ENCODE data around the gene DHCR7.

DHCR7 gene

DNA sequence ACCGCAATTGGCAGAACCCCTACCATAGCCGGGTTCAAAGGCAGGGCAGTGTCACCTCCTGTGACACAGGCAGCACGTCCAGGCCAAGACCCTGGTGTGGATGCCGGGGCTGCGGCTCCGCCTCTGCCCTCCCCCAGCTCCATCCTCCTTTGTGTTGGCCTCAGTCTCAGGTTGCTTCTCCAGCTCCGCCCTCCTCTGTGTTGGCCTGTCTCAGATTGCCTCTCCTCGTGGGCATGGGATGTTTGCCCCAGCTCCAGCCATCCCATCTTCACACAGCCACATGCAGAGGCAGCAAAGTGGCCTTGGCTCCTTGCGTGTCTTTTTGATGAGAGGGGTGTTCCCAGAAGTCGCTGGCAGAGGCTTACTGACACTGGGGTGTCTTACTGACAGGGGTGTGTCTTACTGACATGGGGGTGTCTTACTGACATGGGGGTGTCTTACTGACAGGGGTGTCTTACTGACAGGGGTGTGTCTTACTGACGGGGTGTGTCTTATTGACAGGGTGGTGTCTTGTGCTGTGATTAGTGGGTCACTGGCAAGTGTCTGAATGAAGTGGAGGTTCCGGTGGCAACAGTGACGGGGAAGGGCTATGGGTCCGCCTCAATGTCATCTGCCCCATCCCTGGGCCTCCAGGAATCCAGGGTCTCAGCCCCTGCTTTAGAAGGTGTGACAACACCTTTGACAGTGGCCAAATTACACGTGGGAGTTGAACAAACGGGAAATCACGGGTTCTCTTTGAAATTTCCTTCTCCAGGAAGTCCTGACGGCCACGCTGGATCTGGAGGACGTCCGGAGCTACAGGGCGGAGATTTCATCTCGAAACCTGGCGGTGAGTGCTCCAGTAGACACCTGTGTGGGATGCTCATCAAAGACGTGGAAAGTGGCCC, 29.7 kb upstream of the DHCR7 start:
- Histone ChIP-seq H3F3A (ENCODE audit: low read depth) (no peaks in the 10 kb centered on the region), H3K36me3 (ENCODE audit: insufficient read depth, low read length) (peaks cover 77% of the 10 kb centered on the region; the same call in 1 of the 2 replicates), H3K9me3 (ENCODE audit: insufficient read depth, low read depth, low read length) (no peaks in the 10 kb centered on the region), H3K79me2 (ENCODE audit: insufficient read depth, low read length) (no peaks in the 10 kb centered on the region), H3K9ac (ENCODE audit: low read depth, low read length, poor library complexity, severe bottlenecking) (no peak overlapping the region), H3K4me2 (ENCODE audit: low read depth, low read length, poor library complexity, severe bottlenecking) (no peak overlapping the region), H3K4me1 (ENCODE audit: insufficient read depth, low read length, poor library complexity, severe bottlenecking) (peaks cover under 1% of the 10 kb centered on the region), H3K4me3 (ENCODE audit: low read length, poor library complexity, severe bottlenecking) (no peak overlapping the region), H2AFZ (ENCODE audit: low read length) (no peak overlapping the region), H3K27me3 (ENCODE audit: insufficient read depth, low read length, poor library complexity, severe bottlenecking) (no peaks in the 10 kb centered on the region), H3K9me2 (replicated peaks; ENCODE audit: low read depth, low read length) (no peaks in the 10 kb centered on the region), H4K20me1 (ENCODE audit: insufficient read depth, low read length, poor library complexity, severe bottlenecking) (no peaks in the 10 kb centered on the region)
- TF ChIP-seq EZH2phosphoT487 (IDR thresholded peaks at IDR 0.05; ENCODE audit: borderline replicate concordance): no peak
- TF ChIP-seq, protein P1, sequence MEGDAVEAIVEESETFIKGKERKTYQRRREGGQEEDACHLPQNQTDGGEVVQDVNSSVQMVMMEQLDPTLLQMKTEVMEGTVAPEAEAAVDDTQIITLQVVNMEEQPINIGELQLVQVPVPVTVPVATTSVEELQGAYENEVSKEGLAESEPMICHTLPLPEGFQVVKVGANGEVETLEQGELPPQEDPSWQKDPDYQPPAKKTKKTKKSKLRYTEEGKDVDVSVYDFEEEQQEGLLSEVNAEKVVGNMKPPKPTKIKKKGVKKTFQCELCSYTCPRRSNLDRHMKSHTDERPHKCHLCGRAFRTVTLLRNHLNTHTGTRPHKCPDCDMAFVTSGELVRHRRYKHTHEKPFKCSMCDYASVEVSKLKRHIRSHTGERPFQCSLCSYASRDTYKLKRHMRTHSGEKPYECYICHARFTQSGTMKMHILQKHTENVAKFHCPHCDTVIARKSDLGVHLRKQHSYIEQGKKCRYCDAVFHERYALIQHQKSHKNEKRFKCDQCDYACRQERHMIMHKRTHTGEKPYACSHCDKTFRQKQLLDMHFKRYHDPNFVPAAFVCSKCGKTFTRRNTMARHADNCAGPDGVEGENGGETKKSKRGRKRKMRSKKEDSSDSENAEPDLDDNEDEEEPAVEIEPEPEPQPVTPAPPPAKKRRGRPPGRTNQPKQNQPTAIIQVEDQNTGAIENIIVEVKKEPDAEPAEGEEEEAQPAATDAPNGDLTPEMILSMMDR (conservative IDR thresholded peaks at IDR 0.05; ENCODE audit: low read length): no peak

DNA sequence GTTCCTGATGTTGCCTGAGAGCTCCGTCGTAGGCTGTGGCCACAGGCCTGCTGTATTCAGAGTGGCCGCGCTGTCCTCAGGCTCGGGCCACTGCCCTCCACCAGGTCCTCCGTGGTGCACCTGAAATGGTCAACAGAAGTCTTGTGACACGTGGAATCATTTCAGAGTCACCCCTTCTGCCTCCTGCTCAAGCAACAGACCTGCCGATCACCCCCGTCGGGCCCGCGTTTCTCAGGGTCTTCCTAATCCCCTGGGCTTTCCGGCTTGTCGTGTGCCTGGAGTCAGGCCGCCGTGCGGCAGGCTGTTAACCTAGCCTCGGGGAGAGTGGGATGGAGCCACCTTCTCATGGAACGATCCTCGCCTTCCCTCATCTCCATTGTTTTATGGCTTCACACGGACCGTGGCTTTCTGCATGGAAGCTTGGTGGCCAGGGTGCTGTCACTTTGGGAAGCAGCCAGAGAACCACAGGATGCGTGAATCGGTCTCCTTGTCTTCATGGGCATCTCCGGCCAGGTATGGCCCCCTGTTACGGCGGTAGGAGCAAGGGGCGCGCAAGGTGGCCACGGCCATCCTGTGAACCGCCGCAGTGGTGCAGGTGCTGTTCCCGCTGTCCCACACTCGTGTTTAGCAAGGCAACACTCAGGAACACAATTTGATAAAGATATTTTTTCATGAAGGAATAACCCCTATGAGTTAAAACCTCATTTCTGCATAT, 28.9 kb upstream of the DHCR7 start:
- Histone ChIP-seq H3K9me3 (ENCODE audit: insufficient read depth, low read depth, low read length) (no peaks in the 10 kb centered on the region), H3K9ac (ENCODE audit: low read depth, low read length, poor library complexity, severe bottlenecking) (no peak overlapping the region), H3K36me3 (ENCODE audit: insufficient read depth, low read length) (peaks cover 75% of the 10 kb centered on the region; the same call in 1 of the 2 replicates), H3K9me2 (replicated peaks; ENCODE audit: low read depth, low read length) (no peaks in the 10 kb centered on the region), H2AFZ (ENCODE audit: low read length) (no peak overlapping the region), H3K4me1 (ENCODE audit: insufficient read depth, low read length, poor library complexity, severe bottlenecking) (peaks cover 7% of the 10 kb centered on the region), H3K79me2 (ENCODE audit: insufficient read depth, low read length) (no peaks in the 10 kb centered on the region), H3K4me3 (ENCODE audit: low read length, poor library complexity, severe bottlenecking) (no peak overlapping the region), H3K27me3 (ENCODE audit: insufficient read depth, low read length, poor library complexity, severe bottlenecking) (no peaks in the 10 kb centered on the region), H3F3A (ENCODE audit: low read depth) (no peaks in the 10 kb centered on the region), H3K4me2 (ENCODE audit: low read depth, low read length, poor library complexity, severe bottlenecking) (no peak overlapping the region), H4K20me1 (ENCODE audit: insufficient read depth, low read length, poor library complexity, severe bottlenecking) (no peaks in the 10 kb centered on the region)
- TF ChIP-seq EZH2phosphoT487 (IDR thresholded peaks at IDR 0.05; ENCODE audit: borderline replicate concordance): no peak
- TF ChIP-seq, protein P1 (conservative IDR thresholded peaks at IDR 0.05; ENCODE audit: low read length): no peak

GRCh38 chr11:71476031-71476430, 27.8 kb upstream of the DHCR7 start:
- H3F3A ChIP-seq (ENCODE audit: low read depth): no peaks in the 10 kb centered on the region
- no peaks in the 10 kb centered on the region for H3K9me3 ChIP-seq (ENCODE audit: insufficient read depth, low read depth, low read length)
- no peaks in the 10 kb centered on the region for H3K27me3 ChIP-seq (ENCODE audit: insufficient read depth, low read length, poor library complexity, severe bottlenecking)
- no peak overlapping the region for H3K4me3 ChIP-seq (ENCODE audit: low read length, poor library complexity, severe bottlenecking)
- no peaks in the 10 kb centered on the region for H3K9me2 ChIP-seq (replicated peaks; ENCODE audit: low read depth, low read length)
- H3K79me2 ChIP-seq (ENCODE audit: insufficient read depth, low read length): no peaks in the 10 kb centered on the region
- no peak overlapping the region for H3K9ac ChIP-seq (ENCODE audit: low read depth, low read length, poor library complexity, severe bottlenecking)
- H3K4me1 ChIP-seq (ENCODE audit: insufficient read depth, low read length, poor library complexity, severe bottlenecking): peaks cover 7% of the 10 kb centered on the region
- TF ChIP-seq, protein P1 (conservative IDR thresholded peaks at IDR 0.05; ENCODE audit: low read length): no peak
- H3K4me2 ChIP-seq (ENCODE audit: low read depth, low read length, poor library complexity, severe bottlenecking): no peak overlapping the region
- H2AFZ ChIP-seq (ENCODE audit: low read length): no peak overlapping the region
- H3K36me3 ChIP-seq (ENCODE audit: insufficient read depth, low read length): peaks cover 66% of the 10 kb centered on the region; the same call in 1 of the 2 replicates
- no peaks in the 10 kb centered on the region for H4K20me1 ChIP-seq (ENCODE audit: insufficient read depth, low read length, poor library complexity, severe bottlenecking)

All from Loucy (cell line).